NOMO-1 treated with dmso at 0.1 percent for 144 hours (cell line): Measurements from ENCODE around the gene EFHD2.
"Not testable (repeated sequence)": the region's sequence is repeated elsewhere in the genome, so short reads cannot be mapped to it uniquely, and the experiment has no call there.

ENCODE experiments used
- DNase-seq: peaks from one replicate; lab custom pipeline; 2025; ENCODE audit not compliant: unreplicated experiment; lab: John Stamatoyannopoulos, UW

Gene EFHD2

GRCh38 chr1:15451014-15451722 lies 41.5 kb downstream of the EFHD2 start:
- no peak for DNase-seq

- no peak for DNase-seq
These were observed 42.5 kb downstream of the EFHD2 start for GRCh38 chr1:15452216-15452615.

GRCh38 chr1:15452866-15453571 lies 43.3 kb downstream of the EFHD2 start:
- no peak for DNase-seq

- no peak for DNase-seq
These were observed 44.0 kb downstream of the EFHD2 start for GRCh38 chr1:15453734-15454133.

- no peak for DNase-seq
These were observed 44.6 kb downstream of the EFHD2 start for GRCh38 chr1:15454256-15454655.

GRCh38 chr1:15455522-15455921 lies 45.8 kb downstream of the EFHD2 start:
- peak; percentile 40 for DNase-seq

- no peak for DNase-seq
These were observed 46.7 kb downstream of the EFHD2 start, which contains the start of gene CELA2A for GRCh38 chr1:15456313-15456954. Gene CELA2A, plus strand, starts transcription at chr1:15456732. Its CDS starts 22 bp downstream, at chr1:15456754.

GRCh38 chr1:15457585-15457984 lies 47.9 kb downstream of the EFHD2 start:
- no peak for DNase-seq

- not testable (repeated sequence) for DNase-seq
These were observed 48.7 kb downstream of the EFHD2 start for GRCh38 chr1:15458388-15458787.

GRCh38 chr1:15459771-15460707 lies 50.4 kb downstream of the EFHD2 start:
- DNase-seq = no peak

- DNase-seq = no peak
These were observed 51.0 kb downstream of the EFHD2 start for GRCh38 chr1:15460708-15461095.

GRCh38 chr1:15463064-15463800 lies 53.5 kb downstream of the EFHD2 start:
- DNase-seq = not testable (repeated sequence)

GRCh38 chr1:15463926-15464322 lies 54.2 kb downstream of the EFHD2 start:
- DNase-seq = not testable (repeated sequence)

GRCh38 chr1:15465674-15466073 lies 56.0 kb downstream of the EFHD2 start:
- no peak for DNase-seq

- DNase-seq = not testable (repeated sequence)
These were observed 57.4 kb downstream of the EFHD2 start for GRCh38 chr1:15466955-15467625.

- DNase-seq = no peak
These were observed 58.5 kb downstream of the EFHD2 start for GRCh38 chr1:15468145-15468544.

GRCh38 chr1:15469361-15469760 lies 59.7 kb downstream of the EFHD2 start:
- DNase-seq = no peak

- not testable (repeated sequence) for DNase-seq
These were observed 60.2 kb downstream of the EFHD2 start for GRCh38 chr1:15469821-15470448.

GRCh38 chr1:15471067-15471466 lies 61.4 kb downstream of the EFHD2 start:
- not testable (repeated sequence) for DNase-seq
